Nephron progenitor cell (in vitro differentiated cells): ENCODE data around the gene HP.
"Not testable (repeated sequence)": the region's sequence is repeated elsewhere in the genome, so short reads cannot be mapped to it uniquely, and the experiment has no call there.

Experiments used
- DNase-seq: peaks from one replicate; pipeline ENCODE4 v3.0.0; 2021
- H3K27ac Mint-ChIP-seq: 2 replicates; pipeline ENCODE4 v1.8.0; 2021; ENCODE audit warnings: mild to moderate bottlenecking, moderate library complexity, mixed read lengths
- H3K27me3 Mint-ChIP-seq: 2 replicates; pipeline ENCODE4 v1.8.0; 2021; ENCODE audit warnings: mild to moderate bottlenecking, low read depth, mixed read lengths; ENCODE audit not compliant: poor library complexity
- H3K36me3 Mint-ChIP-seq: 2 replicates; pipeline ENCODE4 v1.8.0; 2021; ENCODE audit warnings: low read depth, mixed read lengths
- H3K4me1 Mint-ChIP-seq: 2 replicates; pipeline ENCODE4 v1.8.0; 2021; ENCODE audit warnings: mixed read lengths
- H3K4me3 Mint-ChIP-seq: 2 replicates; pipeline ENCODE4 v1.8.0; 2021; ENCODE audit warnings: mild to moderate bottlenecking, moderate library complexity, mixed read lengths
- H3K9me3 Mint-ChIP-seq: 2 replicates; pipeline ENCODE4 v1.8.0; 2021; ENCODE audit warnings: mild to moderate bottlenecking, moderate library complexity, mixed read lengths
- TF ChIP-seq, protein P1 (sequence below): fragments of 200-600 bp; sonication (generic); IDR thresholded peaks from 2 replicates; pipeline ENCODE4 v1.5.0; 2021; ENCODE audit warnings: antibody characterized with exemption

HP gene

DNA sequence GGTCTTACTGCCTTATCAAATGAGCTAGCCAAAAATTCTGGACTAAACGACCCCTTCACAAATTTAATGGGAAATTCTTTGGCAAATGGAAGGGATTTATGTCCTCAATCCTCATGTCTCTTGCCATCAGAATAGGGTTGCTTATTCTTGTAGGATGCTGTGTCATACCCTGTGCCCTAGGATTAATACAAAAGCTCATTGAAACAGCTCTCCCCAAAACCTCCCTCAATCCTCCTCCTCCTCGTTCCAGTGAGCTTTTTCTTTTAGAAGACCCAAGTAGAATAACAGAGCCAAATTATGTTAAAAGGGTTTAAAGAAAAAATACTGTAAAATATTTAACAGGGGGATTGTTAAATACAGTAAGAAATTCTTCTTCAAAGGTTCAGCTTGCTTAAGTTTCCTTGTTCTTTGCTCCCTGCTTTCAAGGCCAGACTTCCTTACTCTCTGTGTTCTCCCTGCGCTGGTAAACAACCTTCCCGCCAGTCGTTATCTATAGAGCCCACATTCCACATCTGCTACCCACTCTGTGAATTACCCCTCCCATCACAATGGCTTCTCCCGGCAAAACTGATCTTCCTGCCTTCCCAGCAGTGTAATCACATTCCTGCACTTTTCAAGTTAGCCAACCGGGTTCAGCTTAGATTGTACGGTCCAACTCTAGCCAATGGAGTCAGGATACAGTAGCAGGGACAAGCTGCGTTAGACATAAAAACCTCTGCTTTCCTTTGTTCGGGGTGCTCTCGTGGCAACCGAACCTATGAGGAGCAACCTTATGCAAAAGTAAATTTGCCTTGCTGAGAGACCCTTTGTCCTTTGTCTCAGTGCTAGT is 18.4 kb downstream of the HP start:
- Mint-ChIP-seq H3K4me1 (peaks cover 14% of the 10 kb centered on the region), H3K27me3 (peaks cover 18% of the 10 kb centered on the region), H3K27ac (peak overlapping the region; percentile 85), H3K9me3 (no peaks in the 10 kb centered on the region), H3K36me3 (no peaks in the 10 kb centered on the region), H3K4me3 (no peak overlapping the region)
- no peak for DNase-seq
- TF ChIP-seq, protein P1, sequence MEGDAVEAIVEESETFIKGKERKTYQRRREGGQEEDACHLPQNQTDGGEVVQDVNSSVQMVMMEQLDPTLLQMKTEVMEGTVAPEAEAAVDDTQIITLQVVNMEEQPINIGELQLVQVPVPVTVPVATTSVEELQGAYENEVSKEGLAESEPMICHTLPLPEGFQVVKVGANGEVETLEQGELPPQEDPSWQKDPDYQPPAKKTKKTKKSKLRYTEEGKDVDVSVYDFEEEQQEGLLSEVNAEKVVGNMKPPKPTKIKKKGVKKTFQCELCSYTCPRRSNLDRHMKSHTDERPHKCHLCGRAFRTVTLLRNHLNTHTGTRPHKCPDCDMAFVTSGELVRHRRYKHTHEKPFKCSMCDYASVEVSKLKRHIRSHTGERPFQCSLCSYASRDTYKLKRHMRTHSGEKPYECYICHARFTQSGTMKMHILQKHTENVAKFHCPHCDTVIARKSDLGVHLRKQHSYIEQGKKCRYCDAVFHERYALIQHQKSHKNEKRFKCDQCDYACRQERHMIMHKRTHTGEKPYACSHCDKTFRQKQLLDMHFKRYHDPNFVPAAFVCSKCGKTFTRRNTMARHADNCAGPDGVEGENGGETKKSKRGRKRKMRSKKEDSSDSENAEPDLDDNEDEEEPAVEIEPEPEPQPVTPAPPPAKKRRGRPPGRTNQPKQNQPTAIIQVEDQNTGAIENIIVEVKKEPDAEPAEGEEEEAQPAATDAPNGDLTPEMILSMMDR = no peak

DNA sequence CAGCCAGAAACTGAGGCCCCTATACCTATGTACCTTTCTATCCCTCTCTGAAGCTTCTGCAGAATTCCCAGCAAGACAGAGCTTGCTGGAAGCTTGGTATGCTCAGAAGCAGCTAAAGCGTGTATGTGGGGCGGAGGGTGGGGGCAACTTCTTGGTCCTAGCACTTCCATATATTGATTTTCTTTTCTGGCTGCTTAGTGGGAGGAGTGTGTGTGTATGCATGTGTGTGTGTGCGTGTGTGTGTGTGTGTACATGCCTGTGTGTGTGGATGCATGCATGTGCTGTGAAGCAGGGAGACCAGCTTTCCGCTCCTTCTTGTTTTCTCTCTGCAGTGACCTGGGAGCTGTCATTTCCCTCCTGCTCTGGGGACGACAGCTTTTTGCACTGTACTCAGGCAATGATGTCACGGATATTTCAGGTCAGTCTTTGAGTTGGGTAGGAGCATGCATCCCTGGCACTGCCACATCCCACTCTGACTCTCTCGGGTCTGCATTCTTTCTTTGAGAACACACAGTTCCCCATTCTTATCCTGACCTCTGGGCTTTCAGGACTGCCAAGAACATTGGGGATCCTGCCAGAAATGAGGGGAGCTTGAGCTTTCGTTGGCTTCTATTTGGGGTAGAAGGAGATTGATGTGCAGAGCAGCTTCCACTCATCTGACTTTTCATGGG is 19.4 kb downstream of the HP start:
- no peak for DNase-seq
- TF ChIP-seq, protein P1 = no peak
- no peak overlapping the region for H3K4me3 Mint-ChIP-seq
- no peaks in the 10 kb centered on the region for H3K9me3 Mint-ChIP-seq
- H3K27ac Mint-ChIP-seq = no peak overlapping the region
- H3K36me3 Mint-ChIP-seq = no peaks in the 10 kb centered on the region
- H3K27me3 Mint-ChIP-seq = peaks cover 14% of the 10 kb centered on the region
- H3K4me1 Mint-ChIP-seq = peaks cover 22% of the 10 kb centered on the region

DNA sequence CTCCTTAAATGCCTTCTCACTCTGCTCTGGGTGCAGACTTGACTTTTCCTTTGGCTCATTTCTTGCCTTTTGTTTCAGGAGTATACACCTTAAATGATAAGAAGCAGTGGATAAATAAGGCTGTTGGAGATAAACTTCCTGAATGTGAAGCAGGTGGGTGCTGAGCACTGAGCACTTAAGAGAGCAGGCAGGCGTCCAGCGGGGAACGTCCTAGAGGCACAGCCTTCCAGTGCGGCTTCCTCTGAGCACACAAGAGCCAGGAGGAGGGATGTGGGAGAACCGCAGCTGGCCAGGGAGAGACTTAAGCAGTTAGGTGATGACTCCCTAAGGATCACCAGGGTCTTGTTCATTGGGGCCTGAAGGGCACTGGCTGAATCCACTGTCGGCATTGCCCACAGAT is 20.8 kb downstream of the HP start:
- H3K36me3 Mint-ChIP-seq, H3K4me3 Mint-ChIP-seq, H3K9me3 Mint-ChIP-seq, DNase-seq, H3K27ac Mint-ChIP-seq: not testable (repeated sequence)
- Mint-ChIP-seq H3K27me3 (peaks cover 14% of the 10 kb centered on the region), H3K4me1 (peaks cover 22% of the 10 kb centered on the region)

DNA sequence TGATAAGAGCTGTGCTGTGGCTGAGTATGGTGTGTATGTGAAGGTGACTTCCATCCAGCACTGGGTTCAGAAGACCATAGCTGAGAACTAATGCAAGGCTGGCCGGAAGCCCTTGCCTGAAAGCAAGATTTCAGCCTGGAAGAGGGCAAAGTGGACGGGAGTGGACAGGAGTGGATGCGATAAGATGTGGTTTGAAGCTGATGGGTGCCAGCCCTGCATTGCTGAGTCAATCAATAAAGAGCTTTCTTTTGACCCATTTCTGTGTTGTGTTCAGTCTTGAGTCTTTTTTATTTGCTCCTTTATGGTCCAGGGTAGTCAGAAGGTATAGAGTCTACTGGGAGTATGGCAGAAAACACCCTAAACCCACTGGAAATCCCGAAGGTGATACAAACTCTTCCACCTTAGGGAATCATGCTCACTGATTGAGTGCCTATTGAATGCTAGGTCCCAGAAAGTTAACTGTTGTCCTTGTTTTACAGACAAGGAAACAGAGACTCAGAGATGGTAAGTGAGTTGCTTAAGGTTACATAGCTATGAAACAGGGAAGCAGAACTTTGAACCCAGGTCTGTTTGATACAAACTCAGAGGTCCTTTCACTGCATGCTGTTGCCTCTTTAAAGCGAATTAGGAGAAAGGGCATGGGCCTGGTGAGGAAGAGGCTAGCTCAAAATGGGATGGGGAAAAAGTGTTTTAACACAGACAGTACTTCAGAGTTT is 22.8 kb downstream of the HP start:
- not testable (repeated sequence) for H3K27ac Mint-ChIP-seq, H3K4me3 Mint-ChIP-seq

DNA sequence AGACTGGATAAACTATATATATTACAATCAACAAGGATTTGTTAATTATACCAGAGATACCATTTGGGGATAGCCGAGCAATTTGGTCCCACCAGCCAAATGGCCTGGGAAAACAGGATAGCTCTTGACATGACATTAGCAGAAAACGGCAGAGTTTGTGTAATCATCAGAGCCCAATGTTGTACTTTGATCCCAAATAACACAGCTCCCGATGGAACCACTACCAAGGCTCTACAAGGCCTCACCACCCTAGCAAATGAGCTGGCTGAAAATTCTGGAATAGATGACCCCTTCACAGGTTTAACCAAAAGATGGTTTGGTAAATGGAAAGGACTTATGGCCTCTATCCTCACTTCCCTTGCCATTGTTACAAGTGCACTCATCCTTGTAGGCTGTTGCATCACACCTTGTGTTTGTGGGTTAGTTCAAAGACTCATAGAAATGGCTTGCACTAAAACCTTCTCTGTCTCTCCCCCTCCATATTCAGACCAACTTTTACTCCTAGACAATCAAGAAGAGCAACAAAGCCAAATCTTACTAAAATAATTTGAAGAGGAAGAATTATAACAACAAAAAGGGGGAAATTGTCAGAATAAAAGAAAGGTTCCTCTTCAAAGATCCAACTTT is 29.6 kb downstream of the HP start:
- no peak overlapping the region for H3K4me3 Mint-ChIP-seq

More for the DNA sequence above, 22.8 kb downstream of the HP start:
- H3K36me3 Mint-ChIP-seq, H3K9me3 Mint-ChIP-seq, DNase-seq: not testable (repeated sequence)
- Mint-ChIP-seq H3K27me3 (peaks cover 10% of the 10 kb centered on the region), H3K4me1 (peaks cover 17% of the 10 kb centered on the region)

DNA sequence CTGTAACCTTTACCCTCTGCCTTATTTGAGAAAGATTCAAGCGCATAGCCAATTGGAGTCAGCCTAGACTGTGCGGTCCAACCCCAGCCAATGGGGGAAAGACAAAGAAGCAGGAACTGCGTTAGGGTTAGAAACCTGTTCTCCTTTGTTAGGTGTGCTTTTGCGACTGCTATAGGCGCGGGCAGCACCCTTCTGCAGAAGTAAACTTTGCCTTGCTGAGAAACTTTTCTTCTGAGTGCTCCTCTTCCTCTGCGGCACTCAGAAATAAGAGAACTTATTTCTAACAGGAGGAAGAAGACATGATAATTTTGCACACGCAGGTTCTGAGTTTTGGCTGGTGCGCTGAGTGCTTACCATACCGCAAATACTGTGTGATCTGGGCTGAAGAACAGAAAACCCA is 30.1 kb downstream of the HP start:
- peaks cover 13% of the 10 kb centered on the region for H3K9me3 Mint-ChIP-seq
- H3K27ac Mint-ChIP-seq = no peak overlapping the region
- TF ChIP-seq, protein P1 = no peak
- H3K4me3 Mint-ChIP-seq = no peak overlapping the region
- peaks cover 51% of the 10 kb centered on the region for H3K36me3 Mint-ChIP-seq
- H3K27me3 Mint-ChIP-seq = no peaks in the 10 kb centered on the region
- no peak for DNase-seq
- no peaks in the 10 kb centered on the region for H3K4me1 Mint-ChIP-seq

More for the DNA sequence above, 29.6 kb downstream of the HP start:
- Mint-ChIP-seq H3K36me3 (peaks cover 46% of the 10 kb centered on the region), H3K27ac (no peak overlapping the region), H3K27me3 (no peaks in the 10 kb centered on the region), H3K4me1 (no peaks in the 10 kb centered on the region), H3K9me3 (peaks cover 13% of the 10 kb centered on the region)
- TF ChIP-seq, protein P1 = no peak
- no peak for DNase-seq
